A673 (cell line): ENCODE measurements around the gene SPRING1.
"Not testable (repeated sequence)": the region's sequence is repeated elsewhere in the genome, so short reads cannot be mapped to it uniquely, and the experiment has no call there.

Experiments used
- EZH2 ChIP-seq: fragments of 200-600 bp; sonication (generic); IDR thresholded peaks from 2 replicates; pipeline ENCODE4 v1.6.1; 2017; ENCODE audit warnings: borderline replicate concordance, low read depth, mild to moderate bottlenecking, mixed read lengths, antibody characterized with exemption, low read length; ENCODE audit not compliant: poor library complexity, severe bottlenecking
- TF ChIP-seq, protein P1 (sequence below): fragments of 300-800, 200-600 bp; sonication (generic); conservative IDR thresholded peaks from 2 replicates; pipeline ENCODE4 v1.5.1; 2017; ENCODE audit warnings: low read depth, mild to moderate bottlenecking, antibody characterized with exemption, low read length, moderate library complexity, mixed read lengths

DNA sequence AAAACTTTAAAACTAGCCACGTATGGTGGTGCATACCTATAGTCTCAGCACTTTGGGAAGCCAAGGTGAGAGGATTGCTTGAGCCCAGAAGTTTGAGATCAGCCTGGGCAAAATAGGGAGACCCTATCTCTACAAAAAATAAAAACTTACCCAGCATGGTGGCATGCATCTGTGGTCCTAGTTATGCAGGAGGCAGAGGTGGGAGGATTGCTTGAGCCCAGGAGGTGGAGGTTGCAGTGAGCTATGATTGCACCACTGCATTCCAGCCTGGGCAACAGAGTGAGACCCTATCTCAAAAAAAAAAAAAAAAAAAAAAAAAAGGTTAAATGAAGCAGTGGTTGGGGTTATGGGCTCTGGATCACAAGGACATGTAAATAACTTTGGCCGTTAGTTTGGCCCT lies 4.9 kb upstream of the SPRING1 start:
- TF ChIP-seq, protein P1, sequence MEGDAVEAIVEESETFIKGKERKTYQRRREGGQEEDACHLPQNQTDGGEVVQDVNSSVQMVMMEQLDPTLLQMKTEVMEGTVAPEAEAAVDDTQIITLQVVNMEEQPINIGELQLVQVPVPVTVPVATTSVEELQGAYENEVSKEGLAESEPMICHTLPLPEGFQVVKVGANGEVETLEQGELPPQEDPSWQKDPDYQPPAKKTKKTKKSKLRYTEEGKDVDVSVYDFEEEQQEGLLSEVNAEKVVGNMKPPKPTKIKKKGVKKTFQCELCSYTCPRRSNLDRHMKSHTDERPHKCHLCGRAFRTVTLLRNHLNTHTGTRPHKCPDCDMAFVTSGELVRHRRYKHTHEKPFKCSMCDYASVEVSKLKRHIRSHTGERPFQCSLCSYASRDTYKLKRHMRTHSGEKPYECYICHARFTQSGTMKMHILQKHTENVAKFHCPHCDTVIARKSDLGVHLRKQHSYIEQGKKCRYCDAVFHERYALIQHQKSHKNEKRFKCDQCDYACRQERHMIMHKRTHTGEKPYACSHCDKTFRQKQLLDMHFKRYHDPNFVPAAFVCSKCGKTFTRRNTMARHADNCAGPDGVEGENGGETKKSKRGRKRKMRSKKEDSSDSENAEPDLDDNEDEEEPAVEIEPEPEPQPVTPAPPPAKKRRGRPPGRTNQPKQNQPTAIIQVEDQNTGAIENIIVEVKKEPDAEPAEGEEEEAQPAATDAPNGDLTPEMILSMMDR, result not testable (repeated sequence)
- TF ChIP-seq EZH2, result not testable (repeated sequence)
